Stomach (tissue), 9 donors: ENCODE data around the gene STK26. TPM values are rescaled to one million over a fixed set of nuclear protein-coding genes. Genes with fewer than 3 reads are reported as not detected.
"Not testable (repeated sequence)": the region's sequence is repeated elsewhere in the genome, so short reads cannot be mapped to it uniquely, and the experiment has no call there.

Experiments used
- DNase-seq, 2 donors: peaks; one replicate each; pipeline versions ENCODE4 v3.0.0 to v3.0.0-alpha.2; 2013 to 2019
- H3K27ac ChIP-seq, 5 donors: fragments of 200-600 bp in 4 of 5; sonication (generic) in 4 of 5; one replicate each; pipeline ENCODE4 v1.5.1; 2013 to 2019; ENCODE audit warnings: mild to moderate bottlenecking in 1 of 5, moderate library complexity in 1 of 5
- H3K27me3 ChIP-seq, 3 donors: fragments of 200-600 bp; sonication (generic); one replicate each; pipeline ENCODE4 v1.5.1; 2017 to 2019; ENCODE audit warnings: mixed run types in 1 of 3
- H3K36me3 ChIP-seq, 4 donors: fragments of 200-600 bp; sonication (generic); 1 replicate in 3 of 4; 2 replicates in 1 of 4; pipeline ENCODE4 v1.5.1; 2016 to 2019
- H3K4me1 ChIP-seq, 4 donors: fragments of 200-600 bp; sonication (generic); one replicate each; pipeline ENCODE4 v1.5.1; 2016 to 2019
- H3K4me3 ChIP-seq, 4 donors: fragments of 200-600 bp; sonication (generic) in 3 of 4; one replicate each; pipeline ENCODE4 v1.5.1; 2016 to 2019; ENCODE audit warnings: mild to moderate bottlenecking in 1 of 4
- H3K9me3 ChIP-seq, 4 donors: fragments of 200-600 bp; sonication (generic); one replicate each; pipeline ENCODE4 v1.5.1; 2016 to 2019
- CTCF ChIP-seq, 7 experiments: fragments of 450-650 bp in 4 of 7; fragments of 200-600 bp in 3 of 7; sonication (generic) in 3 of 7; IDR thresholded peaks; one replicate each; pipeline ENCODE4 v1.5.1; 2016 to 2019; ENCODE audit warnings: antibody characterized with exemption in 7 of 7, control low read depth in 2 of 7, mild to moderate bottlenecking in 1 of 7
- EP300 ChIP-seq: sonication (generic); formaldehyde crosslinking; IDR thresholded peaks from one replicate; pipeline ENCODE4 v1.6.1; 2017; ENCODE audit warnings: antibody characterized with exemption
- POLR2A ChIP-seq, 4 donors: fragments of 450-650 bp; IDR thresholded peaks; one replicate each; pipeline ENCODE4 v1.6.1; 2016; ENCODE audit warnings: antibody characterized with exemption in 4 of 4, control low read depth in 2 of 4, mild to moderate bottlenecking in 1 of 4, moderate library complexity in 1 of 4
- POLR2AphosphoS5 ChIP-seq, 3 donors: sonication (generic); formaldehyde crosslinking; IDR thresholded peaks; one replicate each; pipeline ENCODE4 v1.6.1; 2016; ENCODE audit warnings: antibody characterized with exemption in 3 of 3
- whole genome bisulfite sequencing, 5 donors: extraction: QIAGEN DNeasy Blood & Tissue Kit in 3 of 5; methylation state at CpG; one replicate each; pipeline versions ENCODE4 v1.1.5 to v1.1.7; 2013 to 2018; 5-methylcytosine and 5-hydroxymethylcytosine counted together
- intact Hi-C: fragments of 100-400 bp; cut with DNase I; formaldehyde crosslinking; loops from one replicate; pipeline ENCODE4 v1.15.1; 2023; ENCODE audit warnings: low total_unique reads
- polyA plus RNA-seq, 3 donors: library from polyadenylated mRNA; stranded (reverse); fragments of 200-250 nt; gene quantifications; one replicate each; pipeline ENCODE4 v1.2.3, GENCODE V29; 2013
- total RNA-seq, 5 donors: library from RNA; depleted of rRNA; stranded (reverse); fragments of >200 nt; gene quantifications; one replicate each; pipeline versions ENCODE4 v1.1.0 to v1.2.3, GENCODE V29; 2014 to 2016
- donor health status: healthy with polysubstance abuse.
- donor health status: Bipolar disorder and iron deficiency.
- donor health status: healthy.

Gene STK26
- total and polyA plus RNA-seq, 8 donors, result 3.6 to 34.0 (median 10.2) TPM

GRCh38 chrX:132093239-132093860, 70.2 kb downstream of the STK26 start:
- intact Hi-C loops, result no loop called here
- no peaks in the 10 kb centered on the region for H3K4me1 ChIP-seq
- WGBS, 5 donors, result 53 to 78% (median 62%) methylated on average over 4 of the region's 4 CpGs
- no peak overlapping the region for H3K4me3 ChIP-seq
- TF ChIP-seq POLR2A (IDR thresholded peaks at IDR 0.05) (no peak), CTCF (IDR thresholded peaks at IDR 0.05) (no peak), EP300 (no peak), POLR2AphosphoS5 (IDR thresholded peaks at IDR 0.05) (no peak)
- H3K27me3 ChIP-seq, result peaks cover 0 to 15% (median 6%) of the 10 kb centered on the region in 3 donors
- no peak overlapping the region for H3K27ac ChIP-seq
- H3K9me3 ChIP-seq, result no peaks in the 10 kb centered on the region
- no peaks in the 10 kb centered on the region for H3K36me3 ChIP-seq
- no peak for DNase-seq

- peaks cover 0 to 15% (median 6%) of the 10 kb centered on the region in 3 donors for H3K27me3 ChIP-seq
- no peak overlapping the region for H3K27ac ChIP-seq
- intact Hi-C loops, result no loop called here
- WGBS, 5 donors, result 47 to 59% (median 51%) methylated on average over 2 of the region's 2 CpGs
- no peak for DNase-seq
- TF ChIP-seq EP300, result no peak
- no peak for TF ChIP-seq POLR2A (IDR thresholded peaks at IDR 0.05)
- TF ChIP-seq CTCF (IDR thresholded peaks at IDR 0.05), result no peak
- no peak for TF ChIP-seq POLR2AphosphoS5 (IDR thresholded peaks at IDR 0.05)
- H3K4me3 ChIP-seq, result no peak overlapping the region
- H3K36me3 ChIP-seq, result no peaks in the 10 kb centered on the region
- no peaks in the 10 kb centered on the region for H3K4me1 ChIP-seq
- H3K9me3 ChIP-seq, result no peaks in the 10 kb centered on the region
Observed at GRCh38 chrX:132094164-132094563, 71.1 kb downstream of the STK26 start.

- H3K4me1 ChIP-seq, H3K27ac ChIP-seq, DNase-seq, intact Hi-C loops, H3K36me3 ChIP-seq, H3K4me3 ChIP-seq, H3K9me3 ChIP-seq: not testable (repeated sequence)
- WGBS, 5 donors, result 52 to 56% (median 54%) methylated on average over 4 of the region's 4 CpGs
- H3K27me3 ChIP-seq, result peaks cover 0 to 16% (median under 1%) of the 10 kb centered on the region in 3 donors
Observed at GRCh38 chrX:132098704-132099103, 75.6 kb downstream of the STK26 start.

- 68 to 89% (median 86%) methylated on average over 4 of the region's 4 CpGs for WGBS, 5 donors
- Histone ChIP-seq H3K4me3 (no peak overlapping the region), H3K9me3 (no peaks in the 10 kb centered on the region), H3K36me3 (no peaks in the 10 kb centered on the region), H3K27me3 (peaks cover 0 to 14% (median 0%) of the 10 kb centered on the region in 3 donors), H3K27ac (no peak overlapping the region), H3K4me1 (no peaks in the 10 kb centered on the region)
- DNase-seq, result no peak
- TF ChIP-seq POLR2AphosphoS5 (IDR thresholded peaks at IDR 0.05), result no peak
- TF ChIP-seq EP300, result no peak
- TF ChIP-seq CTCF (IDR thresholded peaks at IDR 0.05), result no peak
- TF ChIP-seq POLR2A (IDR thresholded peaks at IDR 0.05), result no peak
- intact Hi-C loops, result no loop called here
Observed at GRCh38 chrX:132101206-132101605, 78.1 kb downstream of the STK26 start.

GRCh38 chrX:132101799-132102198, 78.7 kb downstream of the STK26 start:
- Histone ChIP-seq H3K4me1 (no peaks in the 10 kb centered on the region), H3K36me3 (no peaks in the 10 kb centered on the region), H3K9me3 (no peaks in the 10 kb centered on the region), H3K4me3 (no peak overlapping the region), H3K27ac (no peak overlapping the region), H3K27me3 (peaks cover 0 to 14% (median 0%) of the 10 kb centered on the region in 3 donors)
- 68 to 92% (median 83%) methylated on average over 5 to 9 of the region's 9 CpGs for WGBS, 5 donors
- no peak for DNase-seq
- intact Hi-C loops, result no loop called here
- TF ChIP-seq EP300 (no peak), CTCF (IDR thresholded peaks at IDR 0.05) (no peak), POLR2A (IDR thresholded peaks at IDR 0.05) (no peak), POLR2AphosphoS5 (IDR thresholded peaks at IDR 0.05) (no peak)
